HepG2 (cell line): Measurements from ENCODE around the gene CUEDC2. TPM values are rescaled to one million over a fixed set of nuclear protein-coding genes. Genes with fewer than 3 reads are reported as not detected.
A peak's percentile ranks its signal among the peaks of the same experiment; 100 is the strongest.

Source experiments
- ARID5B ChIP-seq: IDR thresholded peaks from 2 replicates; pipeline ENCODE4 v1.4.0; 2020; ENCODE audit warnings: mild to moderate bottlenecking, missing genetic modification reagents
- CSRNP2 ChIP-seq: sonication (generic); formaldehyde crosslinking; conservative IDR thresholded peaks from 2 replicates; pipeline ENCODE4 v1.8.0; 2022; ENCODE audit warnings: low read depth, missing genetic modification reagents
- FOXA3 ChIP-seq: IDR thresholded peaks from 2 replicates; pipeline ENCODE4 v1.6.1; 2016; ENCODE audit warnings: missing genetic modification reagents, missing compliant biosample characterization
- GLMP ChIP-seq: sonication (generic); formaldehyde crosslinking; IDR thresholded peaks from 2 replicates; pipeline ENCODE4 v1.9.0; 2021; ENCODE audit warnings: missing genetic modification reagents, mild to moderate bottlenecking, borderline replicate concordance
- IRF1 ChIP-seq: sonication (generic); formaldehyde crosslinking; IDR thresholded peaks from 2 replicates; pipeline ENCODE4 v1.4.0; 2020; ENCODE audit warnings: low read depth, mild to moderate bottlenecking, missing genetic modification reagents
- MXD4 ChIP-seq: IDR thresholded peaks from 2 replicates; pipeline ENCODE4 v1.6.1; 2016; ENCODE audit warnings: mild to moderate bottlenecking, missing biosample characterization, missing genetic modification reagents
- MZF1 ChIP-seq: sonication (generic); formaldehyde crosslinking; IDR thresholded peaks from 2 replicates; pipeline ENCODE4 v1.8.1; 2023; ENCODE audit warnings: mild to moderate bottlenecking, missing genetic modification reagents, borderline replicate concordance
- RCOR2 ChIP-seq: IDR thresholded peaks from 2 replicates; pipeline ENCODE4 v1.6.1; 2016; ENCODE audit warnings: missing biosample characterization, missing genetic modification reagents
- REL ChIP-seq: sonication (generic); formaldehyde crosslinking; conservative IDR thresholded peaks from 2 replicates; pipeline ENCODE4 v1.8.0; 2022; ENCODE audit warnings: mild to moderate bottlenecking, missing genetic modification reagents, moderate library complexity
- RNF2 ChIP-seq: fragments of 450-650 bp; conservative IDR thresholded peaks from 2 replicates; pipeline ENCODE4 v1.6.1; 2016; ENCODE audit warnings: low read depth
- ZKSCAN5 ChIP-seq: sonication (generic); formaldehyde crosslinking; IDR thresholded peaks from 2 replicates; pipeline ENCODE4 v1.5.1; 2020; ENCODE audit warnings: mild to moderate bottlenecking, missing genetic modification reagents
- ZNF276 ChIP-seq: sonication (generic); formaldehyde crosslinking; IDR thresholded peaks from 2 replicates; pipeline ENCODE4 v1.4.0; 2020; ENCODE audit warnings: mild to moderate bottlenecking, low read depth, missing genetic modification reagents
- ZNF331 ChIP-seq: sonication (generic); formaldehyde crosslinking; IDR thresholded peaks from 2 replicates; pipeline ENCODE4 v1.4.0; 2020; ENCODE audit warnings: missing genetic modification reagents
- ZNF343 ChIP-seq: sonication (generic); formaldehyde crosslinking; IDR thresholded peaks from 2 replicates; pipeline ENCODE4 v1.4.0; 2020; ENCODE audit warnings: mild to moderate bottlenecking, missing genetic modification reagents
- ZNF639 ChIP-seq: conservative IDR thresholded peaks from 2 replicates; pipeline ENCODE4 v1.6.1; 2018; ENCODE audit warnings: missing genetic modification reagents
- ZNF703 ChIP-seq: sonication (generic); formaldehyde crosslinking; IDR thresholded peaks from 2 replicates; pipeline ENCODE4 v1.5.1; 2020; ENCODE audit warnings: missing genetic modification reagents, mild to moderate bottlenecking, moderate library complexity, borderline replicate concordance
- polyA plus RNA-seq, 8 experiments: library from polyadenylated mRNA; depleted of rRNA in 3 of 8; stranded (reverse) in 7 of 8; unstranded in 1 of 8; fragments of >200 nt; fragmentation: Illumina TruSeq in 4 of 8; extraction: Trizol in 4 of 8; gene quantifications; 2 replicates each; pipeline versions ENCODE4 v1.2.1 to v1.2.3, GENCODE V29; 2011 to 2016; ENCODE audit warnings: low read depth in 4 of 8, missing spikeins in 1 of 8, mixed read lengths in 1 of 8; ENCODE audit not compliant: insufficient read depth in 1 of 8
- total RNA-seq, 5 experiments: library from RNA; depleted of rRNA; stranded (reverse); fragments of >200 nt; fragmentation: Illumina TruSeq; extraction: Trizol; gene quantifications; 2 replicates each; pipeline ENCODE4 v1.2.3, GENCODE V29; 2016; ENCODE audit warnings: low read depth in 1 of 5

CUEDC2 gene
- total and polyA plus RNA-seq, 2 of the 13 experiments (the other 11 are each of a cell fraction or from before 2014, with no cell fraction given): 13.1 to 18.4 TPM

GRCh38 chr10:102422545-102423129, 9.7 kb downstream of the CUEDC2 start (continued):
- TF ChIP-seq ARID5B (CRISPR knock-in tag) (peak; percentile 63), MZF1 (0 out of 2 replicates have a peak, but pooled peaks have one; percentile 51), FOXA3 (CRISPR knock-in tag) (peak; percentile 39; the same call in 1 of the 2 replicates), ZNF343 (CRISPR knock-in tag) (peak; percentile 93), MXD4 (CRISPR knock-in tag) (peak; percentile 81; the same call in 1 of the 2 replicates), ZNF331 (CRISPR knock-in tag) (peak; percentile 88; the same call in 1 of the 2 replicates), GLMP (CRISPR knock-in tag) (no peak), RNF2 (peak; percentile 66; the same call in 1 of the 2 replicates), ZKSCAN5 (CRISPR knock-in tag) (peak; percentile 64; the same call in 1 of the 2 replicates), ZNF703 (CRISPR knock-in tag) (no peak), REL (0 out of 2 replicates have a peak, but pooled peaks have one; percentile 58), IRF1 (CRISPR knock-in tag) (0 out of 2 replicates have a peak, but pooled peaks have one; percentile 55), RCOR2 (CRISPR knock-in tag) (0 out of 2 replicates have a peak, but pooled peaks have one; percentile 20), ZNF276 (CRISPR knock-in tag) (0 out of 2 replicates have a peak, but pooled peaks have one; percentile 75), ZNF639 (CRISPR knock-in tag) (peak; percentile 65), CSRNP2 (CRISPR knock-in tag) (no peak)
